ENCODE results near the gene NBPF1. TPM values are rescaled to one million over a fixed set of nuclear protein-coding genes. Genes with fewer than 3 reads are reported as not detected.
"Not testable (repeated sequence)": the region's sequence is repeated elsewhere in the genome, so short reads cannot be mapped to it uniquely, and the experiment has no call there.

NBPF1 gene
- total and polyA plus RNA-seq, 9 of the 15 experiments (the other 6 are each of a cell fraction or from before 2014, with no cell fraction given): 5.2 to 42.6 (median 24.1) TPM

GRCh38 chr1:16639091-16640031 lies 26.0 kb upstream of the NBPF1 start (continued):
- TF ChIP-seq, protein P1, sequence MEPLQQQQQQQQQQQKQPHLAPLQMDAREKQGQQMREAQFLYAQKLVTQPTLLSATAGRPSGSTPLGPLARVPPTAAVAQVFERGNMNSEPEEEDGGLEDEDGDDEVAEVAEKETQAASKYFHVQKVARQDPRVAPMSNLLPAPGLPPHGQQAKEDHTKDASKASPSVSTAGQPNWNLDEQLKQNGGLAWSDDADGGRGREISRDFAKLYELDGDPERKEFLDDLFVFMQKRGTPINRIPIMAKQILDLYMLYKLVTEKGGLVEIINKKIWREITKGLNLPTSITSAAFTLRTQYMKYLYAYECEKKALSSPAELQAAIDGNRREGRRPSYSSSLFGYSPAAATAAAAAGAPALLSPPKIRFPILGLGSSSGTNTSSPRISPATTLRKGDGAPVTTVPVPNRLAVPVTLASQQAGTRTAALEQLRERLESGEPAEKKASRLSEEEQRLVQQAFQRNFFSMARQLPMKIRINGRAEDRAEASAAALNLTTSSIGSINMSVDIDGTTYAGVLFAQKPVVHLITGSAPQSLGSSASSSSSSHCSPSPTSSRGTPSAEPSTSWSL (CRISPR knock-in tag; IDR thresholded peaks at IDR 0.05; ENCODE audit: borderline replicate concordance): 0 out of 2 replicates have a peak, but pooled peaks have one; percentile 16
- TF ChIP-seq, protein P2, sequence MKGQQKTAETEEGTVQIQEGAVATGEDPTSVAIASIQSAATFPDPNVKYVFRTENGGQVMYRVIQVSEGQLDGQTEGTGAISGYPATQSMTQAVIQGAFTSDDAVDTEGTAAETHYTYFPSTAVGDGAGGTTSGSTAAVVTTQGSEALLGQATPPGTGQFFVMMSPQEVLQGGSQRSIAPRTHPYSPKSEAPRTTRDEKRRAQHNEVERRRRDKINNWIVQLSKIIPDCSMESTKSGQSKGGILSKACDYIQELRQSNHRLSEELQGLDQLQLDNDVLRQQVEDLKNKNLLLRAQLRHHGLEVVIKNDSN (CRISPR knock-in tag; IDR thresholded peaks at IDR 0.05): peak; percentile 41; the same call in 1 of the 2 replicates
- 0 out of 2 replicates have a peak, but pooled peaks have one; percentile 11 for TF ChIP-seq SAFB (IDR thresholded peaks at IDR 0.05; ENCODE audit: borderline replicate concordance, low read depth, low read length)
- 0 out of 2 replicates have a peak, but pooled peaks have one; percentile 4 for TF ChIP-seq FOXP1 (CRISPR knock-in tag; IDR thresholded peaks at IDR 0.05)
- 0 out of 2 replicates have a peak, but pooled peaks have one; percentile 51 for TF ChIP-seq STAT6 (CRISPR knock-in tag; IDR thresholded peaks at IDR 0.05)
- TF ChIP-seq, protein P3, sequence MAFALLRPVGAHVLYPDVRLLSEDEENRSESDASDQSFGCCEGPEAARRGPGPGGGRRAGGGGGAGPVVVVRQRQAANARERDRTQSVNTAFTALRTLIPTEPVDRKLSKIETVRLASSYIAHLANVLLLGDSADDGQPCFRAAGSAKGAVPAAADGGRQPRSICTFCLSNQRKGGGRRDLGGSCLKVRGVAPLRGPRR (CRISPR knock-in tag; IDR thresholded peaks at IDR 0.05): 0 out of 2 replicates have a peak, but pooled peaks have one; percentile 59
- TF ChIP-seq CEBPG (CRISPR knock-in tag; IDR thresholded peaks at IDR 0.05): peak; percentile 40; the same call in 1 of the 2 replicates
- TF ChIP-seq CEBPG (tag; conservative IDR thresholded peaks at IDR 0.05 in 1 of 2, IDR thresholded peaks at IDR 0.05 in 1 of 2): not testable (repeated sequence)
